HFFc6 (cell line): Measurements from ENCODE around the gene CCDC180. TPM values are rescaled to one million over a fixed set of nuclear protein-coding genes. Genes with fewer than 3 reads are reported as not detected.

Experiments
- DNase-seq: peaks from one replicate; pipeline ENCODE4 v3.0.0-alpha.2; 2018
- H3K27ac Mint-ChIP-seq: 2 replicates; pipeline ENCODE4 v1.8.0; 2020; ENCODE audit warnings: mild to moderate bottlenecking, mixed read lengths
- H3K27me3 Mint-ChIP-seq: 2 replicates; pipeline ENCODE4 v1.8.0; 2021; ENCODE audit warnings: mild to moderate bottlenecking, moderate library complexity, mixed read lengths; ENCODE audit not compliant: insufficient read depth
- H3K36me3 Mint-ChIP-seq: 2 replicates; pipeline ENCODE4 v1.8.0; 2021; ENCODE audit warnings: low read depth, mixed read lengths
- H3K4me1 Mint-ChIP-seq: 2 replicates; pipeline ENCODE4 v1.8.0; 2020; ENCODE audit warnings: low read depth, mixed read lengths
- H3K4me3 Mint-ChIP-seq: 2 replicates; pipeline ENCODE4 v1.8.0; 2020; ENCODE audit warnings: mild to moderate bottlenecking, moderate library complexity, mixed read lengths
- H3K9me3 Mint-ChIP-seq: 2 replicates; pipeline ENCODE4 v1.8.0; 2020; ENCODE audit warnings: mild to moderate bottlenecking, mixed read lengths
- total RNA-seq, 6 experiments: library from RNA; stranded (reverse); fragmentation: NEBNext Ultra II Directional; extraction: Animal tissue kit (Norgen Biotek cat#: 25700); gene quantifications; 2 replicates in 1 of 6; 3 replicates in 5 of 6; pipeline ENCODE4 v1.2.3, GENCODE V29; 2021
- TF ChIP-seq, protein P1 (sequence below): fragments of 200-600 bp; sonication (generic); IDR thresholded peaks from 2 replicates; pipeline ENCODE4 v1.5.0; 2021; ENCODE audit warnings: antibody characterized with exemption, mild to moderate bottlenecking

The CCDC180 gene
- total RNA-seq, 6 experiments from 2014 or later, result 0.71 to 1.8 (median 1.2) TPM

- Mint-ChIP-seq H3K4me1 (peaks cover 20% of the 10 kb centered on the region), H3K27ac (no peak overlapping the region), H3K27me3 (no peaks in the 10 kb centered on the region; the same call in 1 of the 2 replicates), H3K4me3 (no peak overlapping the region), H3K9me3 (no peaks in the 10 kb centered on the region), H3K36me3 (peaks cover 4% of the 10 kb centered on the region; the same call in 1 of the 2 replicates)
- TF ChIP-seq, protein P1, sequence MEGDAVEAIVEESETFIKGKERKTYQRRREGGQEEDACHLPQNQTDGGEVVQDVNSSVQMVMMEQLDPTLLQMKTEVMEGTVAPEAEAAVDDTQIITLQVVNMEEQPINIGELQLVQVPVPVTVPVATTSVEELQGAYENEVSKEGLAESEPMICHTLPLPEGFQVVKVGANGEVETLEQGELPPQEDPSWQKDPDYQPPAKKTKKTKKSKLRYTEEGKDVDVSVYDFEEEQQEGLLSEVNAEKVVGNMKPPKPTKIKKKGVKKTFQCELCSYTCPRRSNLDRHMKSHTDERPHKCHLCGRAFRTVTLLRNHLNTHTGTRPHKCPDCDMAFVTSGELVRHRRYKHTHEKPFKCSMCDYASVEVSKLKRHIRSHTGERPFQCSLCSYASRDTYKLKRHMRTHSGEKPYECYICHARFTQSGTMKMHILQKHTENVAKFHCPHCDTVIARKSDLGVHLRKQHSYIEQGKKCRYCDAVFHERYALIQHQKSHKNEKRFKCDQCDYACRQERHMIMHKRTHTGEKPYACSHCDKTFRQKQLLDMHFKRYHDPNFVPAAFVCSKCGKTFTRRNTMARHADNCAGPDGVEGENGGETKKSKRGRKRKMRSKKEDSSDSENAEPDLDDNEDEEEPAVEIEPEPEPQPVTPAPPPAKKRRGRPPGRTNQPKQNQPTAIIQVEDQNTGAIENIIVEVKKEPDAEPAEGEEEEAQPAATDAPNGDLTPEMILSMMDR, result no peak
- no peak for DNase-seq
Measured at GRCh38 chr9:97310896-97311295, 3.4 kb downstream of the CCDC180 start.

DNA sequence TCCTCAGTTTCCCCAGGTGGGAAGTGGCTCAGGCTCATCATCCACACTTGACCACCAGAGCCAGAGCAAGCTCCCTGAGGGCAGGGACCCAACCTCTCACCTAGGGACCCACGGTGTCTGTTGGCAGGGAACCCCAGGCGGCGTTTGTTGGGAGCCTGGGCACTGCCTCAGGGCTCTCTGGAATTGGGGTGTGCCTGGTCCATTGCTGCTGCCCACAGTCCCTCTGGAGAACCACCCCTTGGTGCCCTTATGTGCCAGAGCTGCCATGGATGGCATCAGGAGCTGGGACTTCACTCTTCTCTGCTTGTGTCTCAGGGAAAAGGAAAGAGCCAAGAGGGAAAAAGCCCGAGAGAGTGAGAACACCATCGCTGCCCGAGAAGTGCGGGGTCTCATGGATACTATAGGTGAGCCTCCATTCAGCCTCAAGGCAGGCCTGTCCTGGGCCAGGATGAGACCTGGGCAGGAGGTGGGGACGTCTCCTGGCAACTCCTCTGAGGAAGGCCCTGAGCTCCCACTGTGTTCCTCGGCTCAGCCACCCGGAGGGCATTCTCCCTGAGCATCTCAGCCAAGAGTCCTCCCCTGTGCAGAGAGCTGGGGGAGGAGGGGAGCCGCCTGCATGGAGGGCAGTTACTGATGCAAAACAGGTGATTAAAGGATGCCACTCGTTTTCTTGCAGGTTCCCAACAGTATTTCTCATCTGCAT is 4.5 kb downstream of the CCDC180 start:
- Mint-ChIP-seq H3K36me3 (peaks cover 4% of the 10 kb centered on the region; the same call in 1 of the 2 replicates), H3K27ac (no peak overlapping the region), H3K4me3 (no peak overlapping the region), H3K27me3 (no peaks in the 10 kb centered on the region; the same call in 1 of the 2 replicates), H3K4me1 (peaks cover 20% of the 10 kb centered on the region), H3K9me3 (no peaks in the 10 kb centered on the region)
- DNase-seq, result no peak
- TF ChIP-seq, protein P1, result no peak

- peaks cover 4% of the 10 kb centered on the region; the same call in 1 of the 2 replicates for H3K36me3 Mint-ChIP-seq
- no peak overlapping the region for H3K4me3 Mint-ChIP-seq
- TF ChIP-seq, protein P1, result no peak
- H3K27me3 Mint-ChIP-seq, result no peaks in the 10 kb centered on the region; the same call in 1 of the 2 replicates
- H3K9me3 Mint-ChIP-seq, result no peaks in the 10 kb centered on the region
- no peak for DNase-seq
- no peak overlapping the region for H3K27ac Mint-ChIP-seq
- peaks cover 20% of the 10 kb centered on the region for H3K4me1 Mint-ChIP-seq
Measured at GRCh38 chr9:97312556-97312955, 5.1 kb downstream of the CCDC180 start.

DNA sequence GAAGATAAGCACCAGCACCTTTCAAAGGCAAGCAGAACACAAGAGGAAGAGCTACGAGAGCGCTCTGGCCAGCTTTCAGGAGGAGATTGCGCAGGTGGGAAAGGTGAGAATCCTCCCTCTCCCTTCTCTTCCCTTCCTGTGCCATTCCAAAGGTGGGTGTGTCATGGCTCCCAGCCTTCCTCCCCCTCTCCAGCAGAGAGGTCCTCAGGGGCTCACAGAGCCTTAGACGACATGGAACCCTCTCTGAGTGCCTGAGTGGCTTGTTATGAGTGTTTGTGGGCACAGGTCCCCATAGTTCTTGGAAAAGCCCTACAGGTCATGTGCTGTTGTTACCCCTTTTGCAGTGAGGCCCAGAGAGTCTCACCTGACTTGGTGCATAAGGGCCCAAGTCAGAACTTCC is 5.8 kb downstream of the CCDC180 start:
- Mint-ChIP-seq H3K27ac (no peak overlapping the region), H3K4me1 (peaks cover 20% of the 10 kb centered on the region), H3K36me3 (peaks cover 4% of the 10 kb centered on the region; the same call in 1 of the 2 replicates), H3K9me3 (no peaks in the 10 kb centered on the region), H3K27me3 (no peaks in the 10 kb centered on the region; the same call in 1 of the 2 replicates), H3K4me3 (no peak overlapping the region)
- DNase-seq, result no peak
- TF ChIP-seq, protein P1, result no peak

DNA sequence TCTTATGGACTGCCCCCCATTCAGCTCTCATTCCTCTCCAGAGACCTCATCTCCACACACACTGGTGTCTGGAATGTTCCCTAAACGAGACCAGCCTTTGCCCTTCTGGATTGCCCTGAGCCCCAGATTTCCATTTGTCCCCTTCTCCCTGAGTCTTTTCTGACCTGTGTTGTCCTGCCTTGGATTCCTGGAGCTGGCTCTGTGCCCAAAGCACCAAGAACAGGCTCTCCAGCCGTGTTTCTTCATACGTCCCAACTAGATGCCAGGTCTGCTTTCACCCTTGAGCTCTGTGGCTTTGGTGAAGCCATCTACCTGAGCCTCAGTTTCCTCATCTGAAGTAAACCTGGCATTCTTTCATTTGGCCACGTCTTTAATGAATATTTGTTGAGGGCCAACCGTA is 6.3 kb downstream of the CCDC180 start:
- no peaks in the 10 kb centered on the region; the same call in 1 of the 2 replicates for H3K27me3 Mint-ChIP-seq
- no peak overlapping the region for H3K27ac Mint-ChIP-seq
- no peak for DNase-seq
- TF ChIP-seq, protein P1, result no peak
- H3K9me3 Mint-ChIP-seq, result no peaks in the 10 kb centered on the region
- H3K36me3 Mint-ChIP-seq, result peaks cover 4% of the 10 kb centered on the region; the same call in 1 of the 2 replicates
- no peak overlapping the region for H3K4me3 Mint-ChIP-seq
- H3K4me1 Mint-ChIP-seq, result peaks cover 15% of the 10 kb centered on the region
